ENCODE measurements around the gene HMCN2. TPM values are rescaled to one million over a fixed set of nuclear protein-coding genes. Genes with fewer than 3 reads are reported as not detected.

Gene HMCN2
- total RNA-seq, 4 donors from 2014 or later = 9.6 to 21.1 (median 15.5) TPM

DNA sequence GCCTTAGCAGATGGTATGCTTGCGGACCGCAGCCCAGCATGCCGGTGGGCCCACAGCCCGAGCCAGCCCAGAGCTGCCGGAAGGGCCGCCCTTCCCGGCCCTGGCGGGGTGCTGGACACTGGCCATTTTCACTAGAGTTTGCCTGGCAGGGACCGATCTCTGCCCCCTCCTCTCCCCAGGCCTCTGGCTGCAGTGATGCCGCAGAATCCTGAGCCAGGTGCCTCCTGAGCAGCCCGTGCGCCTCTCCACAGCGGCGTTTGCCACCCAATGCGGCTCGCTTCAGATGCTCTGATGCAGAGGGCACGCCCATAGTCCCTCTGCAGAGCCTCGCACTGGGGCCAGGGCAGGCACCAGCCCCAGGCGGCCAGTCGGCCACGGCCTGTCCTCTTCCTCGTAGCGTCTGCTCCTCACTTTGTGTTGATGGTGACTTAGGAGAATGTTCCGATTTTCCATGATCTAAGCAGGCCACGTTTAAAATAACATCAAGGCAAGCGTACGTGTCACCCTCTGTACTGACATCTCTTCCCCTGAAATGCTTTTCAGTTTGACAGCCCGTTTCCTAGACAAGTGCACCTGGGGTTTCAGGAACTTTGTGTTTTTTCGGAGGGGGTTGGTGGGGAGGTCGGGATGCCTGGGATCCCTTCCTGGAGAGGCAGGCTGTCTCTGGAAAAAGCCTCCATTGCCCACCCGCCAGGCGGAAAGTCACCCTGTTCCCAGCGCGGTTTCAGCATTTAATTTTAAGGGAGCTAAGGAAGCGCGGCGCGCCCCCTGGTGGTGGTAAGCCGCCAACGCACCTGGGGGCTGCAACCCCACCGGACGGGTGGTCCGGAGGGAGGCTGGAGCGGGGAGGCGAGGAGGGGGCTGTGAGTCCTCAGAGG lies 29.8 kb upstream of the HMCN2 start:
- H3K36me3 ChIP-seq = peaks cover 0 to 30% of the 10 kb centered on the region in 2 donors
- peaks cover 0 to 42% (median 10%) of the 10 kb centered on the region in 3 donors for H3K4me1 ChIP-seq
- H3K27ac ChIP-seq = peak overlapping the region; percentile 58 to 87 (median 83)
- 43% methylated on average over 6 of the region's 45 CpGs; no CpG with 5 or more reads in 1 of the 2 donors for WGBS, 2 donors (ENCODE audit: low coverage in 1 of 2)
- TF ChIP-seq EP300 (IDR thresholded peaks at IDR 0.05) = peak; percentile 13
- TF ChIP-seq, protein P1, sequence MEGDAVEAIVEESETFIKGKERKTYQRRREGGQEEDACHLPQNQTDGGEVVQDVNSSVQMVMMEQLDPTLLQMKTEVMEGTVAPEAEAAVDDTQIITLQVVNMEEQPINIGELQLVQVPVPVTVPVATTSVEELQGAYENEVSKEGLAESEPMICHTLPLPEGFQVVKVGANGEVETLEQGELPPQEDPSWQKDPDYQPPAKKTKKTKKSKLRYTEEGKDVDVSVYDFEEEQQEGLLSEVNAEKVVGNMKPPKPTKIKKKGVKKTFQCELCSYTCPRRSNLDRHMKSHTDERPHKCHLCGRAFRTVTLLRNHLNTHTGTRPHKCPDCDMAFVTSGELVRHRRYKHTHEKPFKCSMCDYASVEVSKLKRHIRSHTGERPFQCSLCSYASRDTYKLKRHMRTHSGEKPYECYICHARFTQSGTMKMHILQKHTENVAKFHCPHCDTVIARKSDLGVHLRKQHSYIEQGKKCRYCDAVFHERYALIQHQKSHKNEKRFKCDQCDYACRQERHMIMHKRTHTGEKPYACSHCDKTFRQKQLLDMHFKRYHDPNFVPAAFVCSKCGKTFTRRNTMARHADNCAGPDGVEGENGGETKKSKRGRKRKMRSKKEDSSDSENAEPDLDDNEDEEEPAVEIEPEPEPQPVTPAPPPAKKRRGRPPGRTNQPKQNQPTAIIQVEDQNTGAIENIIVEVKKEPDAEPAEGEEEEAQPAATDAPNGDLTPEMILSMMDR (IDR thresholded peaks at IDR 0.05) = peak; percentile 99 to 100 (median 100)
- no peak for TF ChIP-seq POLR2A (IDR thresholded peaks at IDR 0.05)
- peak; percentile 32 for TF ChIP-seq POLR2AphosphoS5 (IDR thresholded peaks at IDR 0.05)
- H3K27me3 ChIP-seq = no peaks in the 10 kb centered on the region
- peak overlapping the region in 1 of 2 donors; percentile 24 for H3K4me3 ChIP-seq
- H3K9me3 ChIP-seq = no peaks in the 10 kb centered on the region
- peak; percentile 47 for ATAC-seq

DNA sequence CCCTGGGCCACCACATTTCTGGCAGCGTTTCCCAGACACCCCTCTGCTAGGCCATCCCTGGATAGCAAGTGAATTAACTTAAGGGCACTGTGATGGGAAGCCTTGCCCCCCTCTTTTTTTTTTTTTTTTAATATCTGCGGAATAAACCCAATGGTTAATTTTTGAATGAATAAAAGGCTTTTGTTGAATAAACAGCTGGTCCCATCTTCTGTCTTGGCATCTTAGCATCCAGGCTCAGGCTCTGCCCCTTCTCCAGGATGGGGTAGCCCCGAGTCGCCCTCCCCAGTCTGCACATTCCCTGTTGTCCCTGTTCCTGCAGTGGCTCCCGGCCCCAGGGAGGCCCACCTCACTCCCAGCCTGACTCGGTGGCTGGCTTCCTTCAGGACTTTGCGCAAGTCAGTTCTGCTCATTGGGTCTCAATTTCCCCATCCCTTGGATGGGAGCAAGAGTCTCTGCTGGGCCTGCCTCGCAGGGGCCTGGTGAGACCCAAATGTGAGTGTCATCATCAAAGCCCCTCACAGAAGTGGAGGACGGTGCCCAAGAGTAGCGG lies 29.0 kb upstream of the HMCN2 start:
- Histone ChIP-seq H3K4me1 (peaks cover 0 to 45% (median 10%) of the 10 kb centered on the region in 3 donors), H3K27me3 (no peaks in the 10 kb centered on the region), H3K36me3 (peaks cover 0 to 30% of the 10 kb centered on the region in 2 donors), H3K9me3 (no peaks in the 10 kb centered on the region), H3K27ac (peak overlapping the region; percentile 21 to 87 (median 83)), H3K4me3 (peak overlapping the region in 1 of 2 donors; percentile 24)
- ATAC-seq = no peak
- WGBS, 2 donors (ENCODE audit: low coverage in 1 of 2) = 0 to 32% methylated on average over 2 to 6 of the region's 10 CpGs
- TF ChIP-seq POLR2A (IDR thresholded peaks at IDR 0.05) (no peak), EP300 (IDR thresholded peaks at IDR 0.05) (no peak), POLR2AphosphoS5 (IDR thresholded peaks at IDR 0.05) (no peak)
- TF ChIP-seq, protein P1 (IDR thresholded peaks at IDR 0.05) = no peak

GRCh38 chr9:130237076-130237475 lies 28.5 kb upstream of the HMCN2 start:
- H3K27me3 ChIP-seq = no peaks in the 10 kb centered on the region
- H3K4me1 ChIP-seq = peaks cover 0 to 45% (median 10%) of the 10 kb centered on the region in 3 donors
- WGBS, 2 donors (ENCODE audit: low coverage in 1 of 2) = 0 to 43% methylated on average over 4 to 10 of the region's 11 CpGs
- no peak for ATAC-seq
- peaks cover 0 to 30% of the 10 kb centered on the region in 2 donors for H3K36me3 ChIP-seq
- H3K9me3 ChIP-seq = no peaks in the 10 kb centered on the region
- peak overlapping the region; percentile 21 to 87 (median 83) for H3K27ac ChIP-seq
- H3K4me3 ChIP-seq = no peak overlapping the region
- TF ChIP-seq POLR2A (IDR thresholded peaks at IDR 0.05) (no peak), POLR2AphosphoS5 (IDR thresholded peaks at IDR 0.05) (peak; percentile 35)
- TF ChIP-seq, protein P1 (IDR thresholded peaks at IDR 0.05) = no peak

DNA sequence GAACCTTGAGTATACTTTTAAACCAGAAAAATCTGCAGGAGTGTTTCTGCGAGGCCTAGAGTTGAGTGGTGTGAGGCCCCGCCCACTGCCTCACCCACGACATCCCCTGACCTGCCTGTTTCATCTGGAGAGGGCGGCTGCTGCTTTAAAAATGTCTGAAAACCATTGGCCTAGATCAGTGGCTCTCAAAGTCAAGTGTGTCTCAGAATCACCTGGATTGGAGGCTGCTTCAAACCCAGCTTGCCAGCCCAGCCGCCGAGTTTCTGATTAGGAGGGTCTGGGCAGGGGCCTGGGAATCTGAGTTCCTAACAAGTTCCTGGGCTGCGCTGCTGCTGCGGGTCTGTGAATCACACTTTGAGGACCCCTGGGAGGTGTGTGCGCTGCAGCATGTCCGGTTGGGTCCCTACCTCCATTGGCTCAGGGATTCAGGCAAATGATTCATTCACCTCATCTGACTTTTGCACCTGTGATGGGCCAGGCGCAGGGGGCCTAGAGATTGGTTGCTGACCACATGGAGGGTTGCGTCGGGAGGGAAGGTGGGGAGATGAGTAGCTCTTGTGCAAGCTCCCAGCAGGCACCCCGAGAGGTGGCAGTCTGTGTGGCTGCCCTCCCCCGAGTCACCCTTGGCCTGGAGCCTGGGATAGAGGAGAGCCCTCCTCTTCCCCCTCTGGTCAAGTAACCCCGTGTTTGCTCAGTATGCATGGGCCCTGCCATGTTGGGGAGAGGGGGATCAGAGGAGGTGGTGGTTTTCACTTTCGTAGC lies 27.6 kb upstream of the HMCN2 start:
- Histone ChIP-seq H3K27me3 (no peaks in the 10 kb centered on the region), H3K4me3 (no peak overlapping the region), H3K36me3 (peaks cover 0 to 21% of the 10 kb centered on the region in 2 donors), H3K27ac (peak overlapping the region; percentile 7 to 87 (median 83)), H3K4me1 (peaks cover 0 to 48% (median 10%) of the 10 kb centered on the region in 3 donors), H3K9me3 (no peaks in the 10 kb centered on the region)
- TF ChIP-seq, protein P1 (IDR thresholded peaks at IDR 0.05) = no peak
- TF ChIP-seq POLR2A (IDR thresholded peaks at IDR 0.05) = no peak
- TF ChIP-seq POLR2AphosphoS5 (IDR thresholded peaks at IDR 0.05) = no peak
- TF ChIP-seq EP300 (IDR thresholded peaks at IDR 0.05) = no peak
- no peak for ATAC-seq
- 51 to 81% methylated on average over 4 to 5 of the region's 17 CpGs for WGBS, 2 donors (ENCODE audit: low coverage in 1 of 2)
